ENCODE data around the gene CDKN2AIPNL.

GRCh38 chr5:134392301-134392700, 19.4 kb downstream of the CDKN2AIPNL start:
- TF ChIP-seq CTCF (conservative IDR thresholded peaks at IDR 0.05; ENCODE audit: low read length) (no peak), EZH2phosphoT487 (IDR thresholded peaks at IDR 0.05; ENCODE audit: borderline replicate concordance) (no peak)

Data from Loucy (cell line).